ENCODE measurements around the gene ASCL5. TPM values are rescaled to one million over a fixed set of nuclear protein-coding genes. Genes with fewer than 3 reads are reported as not detected.
A peak's percentile ranks its signal among the peaks of the same experiment; 100 is the strongest.

Gene ASCL5
- total RNA-seq, 1 donor from 2014 or later: not detected

GRCh38 chr1:201137579-201138310, 10.8 kb upstream of the ASCL5 start:
- DNase-seq (ENCODE audit: extremely low read depth, low read depth, low spot score): no peak

GRCh38 chr1:201137024-201137392, 10.0 kb upstream of the ASCL5 start:
- DNase-seq (ENCODE audit: extremely low read depth, low read depth, low spot score): no peak

GRCh38 chr1:201136355-201137023, 9.5 kb upstream of the ASCL5 start:
- no peak for DNase-seq (ENCODE audit: extremely low read depth, low read depth, low spot score)

- no peak for DNase-seq (ENCODE audit: extremely low read depth, low read depth, low spot score)
Measured at GRCh38 chr1:201134405-201134804, 7.4 kb upstream of the ASCL5 start.

GRCh38 chr1:201131398-201131797, 4.4 kb upstream of the ASCL5 start:
- no peak for DNase-seq (ENCODE audit: extremely low read depth, low read depth, low spot score)

GRCh38 chr1:201128962-201129361, 2.0 kb upstream of the ASCL5 start:
- no peak for DNase-seq (ENCODE audit: extremely low read depth, low read depth, low spot score)

GRCh38 chr1:201128476-201128875, 1.5 kb upstream of the ASCL5 start:
- no peak for DNase-seq (ENCODE audit: extremely low read depth, low read depth, low spot score)

- no peak for DNase-seq (ENCODE audit: extremely low read depth, low read depth, low spot score)
Measured at GRCh38 chr1:201127755-201128455, 921 bp upstream of the ASCL5 start.

GRCh38 chr1:201126463-201126831, 537 bp downstream of the ASCL5 start:
- no peak for DNase-seq (ENCODE audit: extremely low read depth, low read depth, low spot score)

- DNase-seq (ENCODE audit: extremely low read depth, low read depth, low spot score): no peak
Measured at GRCh38 chr1:201125800-201126199, 1.2 kb downstream of the ASCL5 start.

- DNase-seq (ENCODE audit: extremely low read depth, low read depth, low spot score): no peak
Measured at GRCh38 chr1:201125019-201125418, 2.0 kb downstream of the ASCL5 start.

GRCh38 chr1:201123866-201124265, 3.1 kb downstream of the ASCL5 start:
- no peak for DNase-seq (ENCODE audit: extremely low read depth, low read depth, low spot score)

GRCh38 chr1:201122321-201122957, 4.5 kb downstream of the ASCL5 start:
- no peak for DNase-seq (ENCODE audit: extremely low read depth, low read depth, low spot score)

- no peak for DNase-seq (ENCODE audit: extremely low read depth, low read depth, low spot score)
Measured at GRCh38 chr1:201119206-201120197, 7.5 kb downstream of the ASCL5 start.

- DNase-seq (ENCODE audit: extremely low read depth, low read depth, low spot score): no peak
Measured at GRCh38 chr1:201116091-201116490, 10.9 kb downstream of the ASCL5 start.

GRCh38 chr1:201115390-201115937, 11.5 kb downstream of the ASCL5 start:
- no peak for DNase-seq (ENCODE audit: extremely low read depth, low read depth, low spot score)

GRCh38 chr1:201114245-201115131, 12.5 kb downstream of the ASCL5 start:
- DNase-seq (ENCODE audit: extremely low read depth, low read depth, low spot score): peak; percentile 65

GRCh38 chr1:201113451-201114244, 13.3 kb downstream of the ASCL5 start:
- no peak for DNase-seq (ENCODE audit: extremely low read depth, low read depth, low spot score)
